Liver (tissue), 9 donors: ENCODE measurements around the gene OIT3. TPM values are rescaled to one million over a fixed set of nuclear protein-coding genes. Genes with fewer than 3 reads are reported as not detected.

Experiments used
- DNase-seq: peaks from one replicate; pipeline ENCODE4 v3.0.0-alpha.2; 2017; ENCODE audit warnings: low spot score
- H3K27ac ChIP-seq, 2 donors: one replicate each; pipeline ENCODE4 v1.7.0; 2013; ENCODE audit warnings: inconsistent platforms in 2 of 2, low read length in 2 of 2, control low read depth in 1 of 2, low read depth in 1 of 2, mild to moderate bottlenecking in 1 of 2
- H3K27me3 ChIP-seq, 4 donors: one replicate each; pipeline versions ENCODE4 v1.6.1 to v1.7.0; 2013; ENCODE audit warnings: low read length in 3 of 4, inconsistent platforms in 1 of 4, mild to moderate bottlenecking in 1 of 4, moderate library complexity in 1 of 4; ENCODE audit not compliant: control insufficient read depth in 4 of 4, insufficient read depth in 4 of 4
- H3K36me3 ChIP-seq, 4 donors: one replicate each; pipeline versions ENCODE4 v1.6.1 to v1.7.0; 2013; ENCODE audit warnings: low read length in 3 of 4, mild to moderate bottlenecking in 3 of 4, low read depth in 1 of 4, moderate library complexity in 1 of 4; ENCODE audit not compliant: control insufficient read depth in 4 of 4, insufficient read depth in 3 of 4
- H3K4me1 ChIP-seq, 4 donors: one replicate each; pipeline versions ENCODE4 v1.6.1 to v1.7.0; 2013; ENCODE audit warnings: low read length in 3 of 4, mild to moderate bottlenecking in 3 of 4, moderate library complexity in 1 of 4; ENCODE audit not compliant: control insufficient read depth in 4 of 4, insufficient read depth in 4 of 4
- H3K4me3 ChIP-seq, 3 donors: one replicate each; pipeline versions ENCODE4 v1.6.1 to v1.7.0; 2013; ENCODE audit warnings: low read length in 3 of 3, control low read depth in 1 of 3, low read depth in 1 of 3, mild to moderate bottlenecking in 1 of 3
- H3K9ac ChIP-seq, 2 donors: one replicate each; pipeline ENCODE4 v1.7.0; 2013; ENCODE audit warnings: low read length in 2 of 2, mild to moderate bottlenecking in 2 of 2, moderate library complexity in 2 of 2, control low read depth in 1 of 2, low read depth in 1 of 2
- H3K9me3 ChIP-seq, 4 donors: one replicate each; pipeline versions ENCODE4 v1.6.1 to v1.7.0; 2013; ENCODE audit warnings: low read length in 3 of 4; ENCODE audit not compliant: control insufficient read depth in 4 of 4
- ATF3 ChIP-seq: IDR thresholded peaks from 2 replicates; pipeline ENCODE4 v1.6.1; 2016; ENCODE audit warnings: antibody characterized with exemption
- EGR1 ChIP-seq, 2 donors: IDR thresholded peaks; 2 replicates each; pipeline ENCODE4 v1.6.1; 2016 to 2018; ENCODE audit warnings: antibody characterized with exemption in 2 of 2, low read depth in 2 of 2
- FOXA2 ChIP-seq: IDR thresholded peaks from 2 replicates; pipeline ENCODE4 v1.6.1; 2016; ENCODE audit warnings: antibody characterized with exemption
- GABPA ChIP-seq, 2 donors: IDR thresholded peaks in 1 of 2; conservative IDR thresholded peaks in 1 of 2; 2 replicates each; pipeline ENCODE4 v1.6.1; 2016; ENCODE audit warnings: antibody characterized with exemption in 2 of 2, mild to moderate bottlenecking in 1 of 2, moderate library complexity in 1 of 2
- HNF4A ChIP-seq, 2 donors: conservative IDR thresholded peaks; 2 replicates each; pipeline ENCODE4 v1.6.1; 2016; ENCODE audit warnings: antibody characterized with exemption in 2 of 2, mild to moderate bottlenecking in 2 of 2
- HNF4G ChIP-seq: IDR thresholded peaks from 2 replicates; pipeline ENCODE4 v1.6.1; 2016; ENCODE audit warnings: antibody characterized with exemption
- JUND ChIP-seq, 2 donors: IDR thresholded peaks; 2 replicates each; pipeline ENCODE4 v1.6.1; 2016; ENCODE audit warnings: antibody characterized with exemption in 2 of 2
- MAX ChIP-seq: IDR thresholded peaks from 2 replicates; pipeline ENCODE4 v1.6.1; 2016; ENCODE audit warnings: antibody characterized with exemption
- NR2F2 ChIP-seq: IDR thresholded peaks from 2 replicates; pipeline ENCODE4 v1.6.1; 2016; ENCODE audit warnings: antibody characterized with exemption
- RAD21 ChIP-seq, 2 donors: IDR thresholded peaks; 2 replicates each; pipeline ENCODE4 v1.6.1; 2016; ENCODE audit warnings: antibody characterized with exemption in 2 of 2, mild to moderate bottlenecking in 2 of 2
- REST ChIP-seq: IDR thresholded peaks from 2 replicates; pipeline ENCODE4 v1.6.1; 2016; ENCODE audit warnings: antibody characterized with exemption, mild to moderate bottlenecking
- SP1 ChIP-seq: IDR thresholded peaks from 2 replicates; pipeline ENCODE4 v1.6.1; 2018; ENCODE audit warnings: antibody characterized with exemption, mild to moderate bottlenecking
- TAF1 ChIP-seq: conservative IDR thresholded peaks from 2 replicates; pipeline ENCODE4 v1.6.1; 2016; ENCODE audit warnings: antibody characterized with exemption, mild to moderate bottlenecking
- YY1 ChIP-seq: IDR thresholded peaks from 2 replicates; pipeline ENCODE4 v1.6.1; 2016; ENCODE audit warnings: antibody characterized with exemption, mild to moderate bottlenecking
- ZBTB33 ChIP-seq: IDR thresholded peaks from 2 replicates; pipeline ENCODE4 v1.6.1; 2016; ENCODE audit warnings: antibody characterized with exemption
- WGBS: extraction: QIAGEN DNeasy Blood & Tissue Kit; methylation state at CpG from one replicate; pipeline ENCODE4 v1.1.7; 2013; 5-methylcytosine and 5-hydroxymethylcytosine counted together
- polyA plus RNA-seq, 2 donors: library from polyadenylated mRNA; stranded (reverse) in 1 of 2; unstranded in 1 of 2; fragments of 200-250 nt in 1 of 2; fragments of >200 nt in 1 of 2; fragmentation: Nextera tagmentation in 1 of 2; extraction: Ambion mirVana in 1 of 2; gene quantifications; one replicate each; pipeline versions ENCODE4 v1.2.1 to v1.2.3, GENCODE V29; 2013 to 2015
- total RNA-seq, 2 donors: library from RNA; depleted of rRNA; stranded (reverse); fragments of >200 nt; gene quantifications; one replicate each; pipeline ENCODE4 v1.2.3, GENCODE V29; 2014
- TF ChIP-seq, protein P1 (sequence below): fragments of 150-350 bp; IDR thresholded peaks from 2 replicates; pipeline ENCODE4 v1.5.1; 2017; ENCODE audit warnings: improper control_type of control experiment, low read depth, low read length; ENCODE audit not compliant: missing input control
- donor health status: healthy.
- donor health status: healthy.
- donor health status: healthy.
- donor health status: healthy.
- donor health status: healthy.

The OIT3 gene
- total and polyA plus RNA-seq, 4 donors, result 19.0 to 84.8 (median 59.8) TPM

GRCh38 chr10:72886621-72887020 lies 6.9 kb upstream of the OIT3 start:
- no peaks in the 10 kb centered on the region for H3K9me3 ChIP-seq
- H3K4me1 ChIP-seq, result peaks cover 0 to 3% (median 0%) of the 10 kb centered on the region in 4 donors
- no peak overlapping the region for H3K4me3 ChIP-seq
- H3K9ac ChIP-seq, result no peak overlapping the region
- TF ChIP-seq NR2F2, result no peak
- no peak for TF ChIP-seq ATF3
- no peak for TF ChIP-seq FOXA2
- no peak for TF ChIP-seq HNF4G
- TF ChIP-seq HNF4A (conservative IDR thresholded peaks at IDR 0.05), result no peak
- no peak for TF ChIP-seq GABPA (IDR thresholded peaks at IDR 0.05 in 1 of 2, conservative IDR thresholded peaks at IDR 0.05 in 1 of 2)
- TF ChIP-seq MAX, result no peak
- TF ChIP-seq REST, result no peak
- no peak for TF ChIP-seq TAF1
- no peak for TF ChIP-seq YY1
- no peak for TF ChIP-seq EGR1 (IDR thresholded peaks at IDR 0.05; ENCODE audit: low read depth in 2 of 2)
- TF ChIP-seq JUND (IDR thresholded peaks at IDR 0.05), result no peak
- H3K36me3 ChIP-seq, result peaks cover 0 to 2% (median 0%) of the 10 kb centered on the region in 4 donors
- WGBS, result 92% methylated on average over 1 of the region's 1 CpG
- peak overlapping the region; percentile 3 to 15 for H3K27ac ChIP-seq
- no peak for DNase-seq
- no peaks in the 10 kb centered on the region for H3K27me3 ChIP-seq

- TF ChIP-seq SP1 (no peak), NR2F2 (peak; percentile 17)
- Histone ChIP-seq H3K9me3 (no peaks in the 10 kb centered on the region), H3K27ac (peak overlapping the region in 1 of 2 donors; percentile 15), H3K4me3 (no peak overlapping the region), H3K36me3 (peaks cover 0 to 2% (median 0%) of the 10 kb centered on the region in 4 donors), H3K27me3 (no peaks in the 10 kb centered on the region), H3K4me1 (peaks cover 0 to 6% (median 2%) of the 10 kb centered on the region in 4 donors), H3K9ac (no peak overlapping the region)
- 73% methylated on average over 5 of the region's 5 CpGs for WGBS
- DNase-seq, result no peak
Measured at GRCh38 chr10:72887043-72887442, 6.5 kb upstream of the OIT3 start.

- DNase-seq, result no peak
- Histone ChIP-seq H3K4me1 (peaks cover 0 to 11% (median 7%) of the 10 kb centered on the region in 4 donors), H3K27ac (no peak overlapping the region), H3K9ac (no peak overlapping the region), H3K27me3 (no peaks in the 10 kb centered on the region), H3K36me3 (peaks cover 0 to 2% (median 0%) of the 10 kb centered on the region in 4 donors), H3K9me3 (no peaks in the 10 kb centered on the region), H3K4me3 (no peak overlapping the region)
- WGBS, result 89% methylated on average over 7 of the region's 7 CpGs
- TF ChIP-seq FOXA2, result no peak
- TF ChIP-seq, protein P1, sequence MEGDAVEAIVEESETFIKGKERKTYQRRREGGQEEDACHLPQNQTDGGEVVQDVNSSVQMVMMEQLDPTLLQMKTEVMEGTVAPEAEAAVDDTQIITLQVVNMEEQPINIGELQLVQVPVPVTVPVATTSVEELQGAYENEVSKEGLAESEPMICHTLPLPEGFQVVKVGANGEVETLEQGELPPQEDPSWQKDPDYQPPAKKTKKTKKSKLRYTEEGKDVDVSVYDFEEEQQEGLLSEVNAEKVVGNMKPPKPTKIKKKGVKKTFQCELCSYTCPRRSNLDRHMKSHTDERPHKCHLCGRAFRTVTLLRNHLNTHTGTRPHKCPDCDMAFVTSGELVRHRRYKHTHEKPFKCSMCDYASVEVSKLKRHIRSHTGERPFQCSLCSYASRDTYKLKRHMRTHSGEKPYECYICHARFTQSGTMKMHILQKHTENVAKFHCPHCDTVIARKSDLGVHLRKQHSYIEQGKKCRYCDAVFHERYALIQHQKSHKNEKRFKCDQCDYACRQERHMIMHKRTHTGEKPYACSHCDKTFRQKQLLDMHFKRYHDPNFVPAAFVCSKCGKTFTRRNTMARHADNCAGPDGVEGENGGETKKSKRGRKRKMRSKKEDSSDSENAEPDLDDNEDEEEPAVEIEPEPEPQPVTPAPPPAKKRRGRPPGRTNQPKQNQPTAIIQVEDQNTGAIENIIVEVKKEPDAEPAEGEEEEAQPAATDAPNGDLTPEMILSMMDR, result no peak
- TF ChIP-seq SP1, result no peak
- no peak for TF ChIP-seq ZBTB33
- TF ChIP-seq JUND (IDR thresholded peaks at IDR 0.05), result no peak
- no peak for TF ChIP-seq MAX
- no peak for TF ChIP-seq GABPA (IDR thresholded peaks at IDR 0.05 in 1 of 2, conservative IDR thresholded peaks at IDR 0.05 in 1 of 2)
- no peak for TF ChIP-seq RAD21 (IDR thresholded peaks at IDR 0.05)
- no peak for TF ChIP-seq TAF1
- TF ChIP-seq HNF4G, result no peak
- TF ChIP-seq EGR1 (IDR thresholded peaks at IDR 0.05; ENCODE audit: low read depth in 2 of 2), result no peak
- no peak for TF ChIP-seq ATF3
Measured at GRCh38 chr10:72888151-72888638, 5.3 kb upstream of the OIT3 start.
